Measurements from ENCODE around the gene GBF1.

DNA sequence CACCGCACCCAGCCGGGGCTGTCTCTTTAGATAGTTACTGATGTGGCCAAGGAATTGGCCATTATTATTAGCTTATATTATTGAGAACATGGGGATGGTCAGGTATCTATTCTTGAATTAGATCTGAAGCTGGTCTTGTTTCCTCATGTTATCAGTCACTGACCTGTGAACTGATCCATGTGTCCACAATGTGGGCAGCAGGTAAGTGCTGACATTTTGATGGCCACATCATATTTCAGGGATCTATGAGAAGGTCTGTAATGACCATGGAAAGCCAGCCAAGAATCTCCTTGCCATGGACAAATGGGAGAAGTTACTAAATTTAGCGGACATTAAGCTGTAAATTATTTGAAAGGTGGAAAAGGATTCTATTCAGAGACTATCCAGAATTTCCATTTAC lies 61.4 kb downstream of the GBF1 start:
- TF ChIP-seq, protein P1, sequence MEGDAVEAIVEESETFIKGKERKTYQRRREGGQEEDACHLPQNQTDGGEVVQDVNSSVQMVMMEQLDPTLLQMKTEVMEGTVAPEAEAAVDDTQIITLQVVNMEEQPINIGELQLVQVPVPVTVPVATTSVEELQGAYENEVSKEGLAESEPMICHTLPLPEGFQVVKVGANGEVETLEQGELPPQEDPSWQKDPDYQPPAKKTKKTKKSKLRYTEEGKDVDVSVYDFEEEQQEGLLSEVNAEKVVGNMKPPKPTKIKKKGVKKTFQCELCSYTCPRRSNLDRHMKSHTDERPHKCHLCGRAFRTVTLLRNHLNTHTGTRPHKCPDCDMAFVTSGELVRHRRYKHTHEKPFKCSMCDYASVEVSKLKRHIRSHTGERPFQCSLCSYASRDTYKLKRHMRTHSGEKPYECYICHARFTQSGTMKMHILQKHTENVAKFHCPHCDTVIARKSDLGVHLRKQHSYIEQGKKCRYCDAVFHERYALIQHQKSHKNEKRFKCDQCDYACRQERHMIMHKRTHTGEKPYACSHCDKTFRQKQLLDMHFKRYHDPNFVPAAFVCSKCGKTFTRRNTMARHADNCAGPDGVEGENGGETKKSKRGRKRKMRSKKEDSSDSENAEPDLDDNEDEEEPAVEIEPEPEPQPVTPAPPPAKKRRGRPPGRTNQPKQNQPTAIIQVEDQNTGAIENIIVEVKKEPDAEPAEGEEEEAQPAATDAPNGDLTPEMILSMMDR (conservative IDR thresholded peaks at IDR 0.05), result no peak
- no peak for TF ChIP-seq EZH2 (IDR thresholded peaks at IDR 0.05; ENCODE audit: low read depth)
